Panc1 (cell line): ENCODE results near the gene FNBP1L.

ENCODE experiments used
- CTCF ChIP-seq: fragments of 450-650 bp; IDR thresholded peaks from 2 replicates; pipeline ENCODE4 v1.5.1; 2017; ENCODE audit warnings: mild to moderate bottlenecking
- POLR2AphosphoS5 ChIP-seq: IDR thresholded peaks from 2 replicates; pipeline ENCODE4 v1.6.1; 2012; ENCODE audit warnings: mild to moderate bottlenecking, low read depth, low read length, moderate library complexity
- SIN3A ChIP-seq: IDR thresholded peaks from 2 replicates; pipeline ENCODE4 v1.6.1; 2012; ENCODE audit warnings: low read depth, mild to moderate bottlenecking, low read length, moderate library complexity, borderline replicate concordance; ENCODE audit not compliant: insufficient read depth
- TCF7L2 ChIP-seq: IDR thresholded peaks from 2 replicates; pipeline ENCODE4 v1.6.1; 2011; ENCODE audit warnings: mild to moderate bottlenecking, low read depth, low read length, inconsistent platforms

- TF ChIP-seq CTCF, result no peak
- TF ChIP-seq POLR2AphosphoS5, result no peak
- TF ChIP-seq TCF7L2, result no peak
- no peak for TF ChIP-seq SIN3A
Measured at GRCh38 chr1:93588206-93588605, 140.3 kb downstream of the FNBP1L start.
